ENCODE measurements around the gene IFNA14.
"Not testable (repeated sequence)": the region's sequence is repeated elsewhere in the genome, so short reads cannot be mapped to it uniquely, and the experiment has no call there.

DNA sequence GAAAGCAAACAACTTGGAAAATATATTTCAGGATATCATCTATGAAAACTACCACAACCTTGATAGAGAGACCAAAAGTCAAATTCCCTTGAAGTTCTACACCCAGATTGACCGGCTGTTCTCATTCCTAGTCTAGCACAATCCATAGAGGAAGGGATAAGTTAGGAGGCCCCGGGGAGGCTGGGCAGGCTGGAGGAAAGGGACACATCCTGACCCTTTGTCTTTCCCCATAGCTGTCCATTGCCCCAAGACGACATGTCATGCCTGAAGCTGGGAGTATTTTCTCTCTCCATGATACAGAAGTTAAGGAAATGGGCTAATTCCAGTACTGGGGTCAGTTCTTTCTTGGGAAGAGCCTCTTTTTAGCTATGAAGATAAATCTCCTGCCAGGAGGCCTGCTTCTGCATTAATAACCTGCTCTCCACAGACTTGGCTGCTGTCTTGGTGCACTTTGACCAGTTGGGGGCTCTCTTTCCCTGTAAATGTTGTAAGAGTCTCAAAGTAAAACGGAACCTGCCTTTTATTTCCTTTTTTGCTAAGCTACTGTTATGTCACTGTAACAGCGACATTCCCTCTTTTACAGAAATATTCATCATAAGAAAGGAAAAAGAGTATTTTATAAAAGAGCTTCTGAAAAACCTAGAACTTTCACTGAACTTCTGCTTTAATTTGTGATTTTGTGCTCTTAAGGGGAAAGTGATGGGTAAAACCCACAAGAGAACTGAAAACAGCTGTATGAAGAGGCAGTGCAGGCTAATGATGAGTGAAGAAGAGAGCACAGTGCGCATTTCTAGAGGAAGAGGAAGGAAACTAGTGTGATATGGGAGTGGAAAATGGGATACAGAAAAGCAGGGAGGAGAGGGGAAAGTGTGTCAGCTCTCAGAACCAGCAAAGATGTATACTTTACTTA lies 44.7 kb downstream of the IFNA14 start:
- TF ChIP-seq, protein P1, sequence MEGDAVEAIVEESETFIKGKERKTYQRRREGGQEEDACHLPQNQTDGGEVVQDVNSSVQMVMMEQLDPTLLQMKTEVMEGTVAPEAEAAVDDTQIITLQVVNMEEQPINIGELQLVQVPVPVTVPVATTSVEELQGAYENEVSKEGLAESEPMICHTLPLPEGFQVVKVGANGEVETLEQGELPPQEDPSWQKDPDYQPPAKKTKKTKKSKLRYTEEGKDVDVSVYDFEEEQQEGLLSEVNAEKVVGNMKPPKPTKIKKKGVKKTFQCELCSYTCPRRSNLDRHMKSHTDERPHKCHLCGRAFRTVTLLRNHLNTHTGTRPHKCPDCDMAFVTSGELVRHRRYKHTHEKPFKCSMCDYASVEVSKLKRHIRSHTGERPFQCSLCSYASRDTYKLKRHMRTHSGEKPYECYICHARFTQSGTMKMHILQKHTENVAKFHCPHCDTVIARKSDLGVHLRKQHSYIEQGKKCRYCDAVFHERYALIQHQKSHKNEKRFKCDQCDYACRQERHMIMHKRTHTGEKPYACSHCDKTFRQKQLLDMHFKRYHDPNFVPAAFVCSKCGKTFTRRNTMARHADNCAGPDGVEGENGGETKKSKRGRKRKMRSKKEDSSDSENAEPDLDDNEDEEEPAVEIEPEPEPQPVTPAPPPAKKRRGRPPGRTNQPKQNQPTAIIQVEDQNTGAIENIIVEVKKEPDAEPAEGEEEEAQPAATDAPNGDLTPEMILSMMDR (IDR thresholded peaks at IDR 0.05; ENCODE audit: insufficient read depth, low read depth, low read length) = peak; percentile 44
- TF ChIP-seq EZH2 (IDR thresholded peaks at IDR 0.05; ENCODE audit: insufficient read depth, low read length) = not testable (repeated sequence)
